ACC112 (cell line): Measurements from ENCODE around the gene MT1G.
"Not testable (repeated sequence)": the region's sequence is repeated elsewhere in the genome, so short reads cannot be mapped to it uniquely, and the experiment has no call there.

Experiments used
- H2AFZ ChIP-seq: fragments of 200-600 bp; sonication (generic); one replicate; pipeline ENCODE4 v1.6.0; 2017; ENCODE audit warnings: antibody characterized with exemption, low read length; ENCODE audit not compliant: unreplicated experiment
- H3K27ac ChIP-seq: fragments of 200-600 bp; sonication (generic); 2 replicates; pipeline ENCODE4 v1.5.1; 2014; ENCODE audit warnings: low read depth, mild to moderate bottlenecking, antibody characterized with exemption, low read length, moderate library complexity
- H3K27me3 ChIP-seq: fragments of 200-600 bp; sonication (generic); 2 replicates; pipeline ENCODE4 v1.6.1; 2014; ENCODE audit warnings: mild to moderate bottlenecking, antibody characterized with exemption, low read length, moderate library complexity, mixed read lengths; ENCODE audit not compliant: insufficient read depth
- H3K36me3 ChIP-seq: fragments of 200-600 bp; sonication (generic); 2 replicates; pipeline ENCODE4 v1.6.1; 2016; ENCODE audit warnings: mild to moderate bottlenecking, antibody characterized with exemption, low read length, moderate library complexity, mixed read lengths; ENCODE audit not compliant: insufficient read depth
- H3K4me1 ChIP-seq: fragments of 200-600 bp; sonication (generic); one replicate; pipeline ENCODE4 v1.6.1; 2016; ENCODE audit warnings: low read length, mixed read lengths; ENCODE audit not compliant: insufficient read depth, unreplicated experiment, control insufficient read depth
- H3K4me3 ChIP-seq: fragments of 200-600 bp; sonication (generic); 2 replicates; pipeline ENCODE4 v1.5.1; 2014; ENCODE audit warnings: mild to moderate bottlenecking, low read depth, low read length
- H3K79me2 ChIP-seq: fragments of 200-600 bp; sonication (generic); one replicate; pipeline ENCODE4 v1.6.0; 2016; ENCODE audit warnings: low read length; ENCODE audit not compliant: control insufficient read depth, unreplicated experiment, insufficient read depth

Gene MT1G

GRCh38 chr16:56684256-56684925, 16.5 kb upstream of the MT1G start:
- H3K27ac ChIP-seq = no peak overlapping the region
- H3K27me3 ChIP-seq = no peaks in the 10 kb centered on the region
- peaks cover 22% of the 10 kb centered on the region for H3K4me1 ChIP-seq
- H3K79me2 ChIP-seq = peaks cover 7% of the 10 kb centered on the region
- H3K4me3 ChIP-seq = no peak overlapping the region
- H3K36me3 ChIP-seq = no peaks in the 10 kb centered on the region
- H2AFZ ChIP-seq = no peak overlapping the region

GRCh38 chr16:56683424-56684172, 15.7 kb upstream of the MT1G start:
- H3K36me3 ChIP-seq = no peaks in the 10 kb centered on the region
- H3K79me2 ChIP-seq = peaks cover 7% of the 10 kb centered on the region
- H3K27me3 ChIP-seq = no peaks in the 10 kb centered on the region
- H3K4me1 ChIP-seq = peaks cover 19% of the 10 kb centered on the region
- peak overlapping the region; percentile 91 for H3K4me3 ChIP-seq
- H3K27ac ChIP-seq = no peak overlapping the region
- H2AFZ ChIP-seq = no peak overlapping the region

- peak overlapping the region; percentile 20 for H2AFZ ChIP-seq
- H3K4me1 ChIP-seq = peaks cover 19% of the 10 kb centered on the region
- H3K27ac ChIP-seq = no peak overlapping the region
Measured at GRCh38 chr16:56682703-56683397, 15.0 kb upstream of the MT1G start.

GRCh38 chr16:56681939-56682702, 14.3 kb upstream of the MT1G start, which contains the start of gene MT1X:
Gene MT1X, plus strand, starts transcription at chr16:56682470. Its CDS starts 71 bp downstream, at chr16:56682541.
- Histone ChIP-seq H3K4me3 (peak within 1 kb of the TSS; percentile 91), H3K36me3 (no peaks in the 10 kb centered on the region), H3K27ac (no peak within 1 kb of the TSS)

More at GRCh38 chr16:56682703-56683397, 15.0 kb upstream of the MT1G start:
- H3K79me2 ChIP-seq = peaks cover 7% of the 10 kb centered on the region
- no peaks in the 10 kb centered on the region for H3K36me3 ChIP-seq
- H3K4me3 ChIP-seq = peak overlapping the region; percentile 91
- no peaks in the 10 kb centered on the region for H3K27me3 ChIP-seq

GRCh38 chr16:56679818-56680217, 12.0 kb upstream of the MT1G start:
- Histone ChIP-seq H3K27me3 (peaks cover 8% of the 10 kb centered on the region; the same call in 1 of the 2 replicates), H3K27ac (no peak overlapping the region), H3K36me3 (no peaks in the 10 kb centered on the region), H2AFZ (no peak overlapping the region), H3K4me1 (peaks cover 19% of the 10 kb centered on the region), H3K4me3 (no peak overlapping the region), H3K79me2 (peaks cover 7% of the 10 kb centered on the region)

More at GRCh38 chr16:56681939-56682702, 14.3 kb upstream of the MT1G start, which contains the start of gene MT1X:
- Histone ChIP-seq H2AFZ (peak within 1 kb of the TSS; percentile 89), H3K27me3 (no peaks in the 10 kb centered on the region), H3K79me2 (peaks cover 7% of the 10 kb centered on the region), H3K4me1 (peaks cover 19% of the 10 kb centered on the region)

- Histone ChIP-seq H3K4me1 (peaks cover 13% of the 10 kb centered on the region), H3K36me3 (no peaks in the 10 kb centered on the region), H3K27me3 (peaks cover 8% of the 10 kb centered on the region; the same call in 1 of the 2 replicates), H3K79me2 (peaks cover 7% of the 10 kb centered on the region), H3K4me3 (no peak overlapping the region), H2AFZ (no peak overlapping the region), H3K27ac (no peak overlapping the region)
Measured at GRCh38 chr16:56679078-56679730, 11.3 kb upstream of the MT1G start.

- H2AFZ ChIP-seq = no peak overlapping the region
- no peaks in the 10 kb centered on the region for H3K4me1 ChIP-seq
- H3K4me3 ChIP-seq = no peak overlapping the region
- H3K27me3 ChIP-seq = peaks cover 8% of the 10 kb centered on the region; the same call in 1 of the 2 replicates
- no peaks in the 10 kb centered on the region for H3K79me2 ChIP-seq
- H3K36me3 ChIP-seq = no peaks in the 10 kb centered on the region
- H3K27ac ChIP-seq = no peak overlapping the region
Measured at GRCh38 chr16:56677474-56677873, 9.6 kb upstream of the MT1G start.

GRCh38 chr16:56675685-56676210, 7.9 kb upstream of the MT1G start:
- Histone ChIP-seq H3K79me2 (no peaks in the 10 kb centered on the region), H3K4me3 (no peak overlapping the region), H3K36me3 (no peaks in the 10 kb centered on the region), H2AFZ (no peak overlapping the region), H3K4me1 (no peaks in the 10 kb centered on the region), H3K27ac (no peak overlapping the region), H3K27me3 (peaks cover 13% of the 10 kb centered on the region; the same call in 1 of the 2 replicates)

GRCh38 chr16:56674570-56674969, 6.7 kb upstream of the MT1G start:
- H3K27me3 ChIP-seq = peaks cover 25% of the 10 kb centered on the region
- not testable (repeated sequence) for H3K36me3 ChIP-seq, H3K4me1 ChIP-seq, H3K27ac ChIP-seq, H2AFZ ChIP-seq, H3K4me3 ChIP-seq, H3K79me2 ChIP-seq
